ENCODE measurements around the gene UMAD1.

UMAD1 gene

GRCh38 chr7:7739204-7740036 is 98.9 kb downstream of the UMAD1 start:
- TF ChIP-seq YY1 (IDR thresholded peaks at IDR 0.05; ENCODE audit: low read depth) (no peak), REST (IDR thresholded peaks at IDR 0.05; ENCODE audit: low read depth) (no peak)

DNA sequence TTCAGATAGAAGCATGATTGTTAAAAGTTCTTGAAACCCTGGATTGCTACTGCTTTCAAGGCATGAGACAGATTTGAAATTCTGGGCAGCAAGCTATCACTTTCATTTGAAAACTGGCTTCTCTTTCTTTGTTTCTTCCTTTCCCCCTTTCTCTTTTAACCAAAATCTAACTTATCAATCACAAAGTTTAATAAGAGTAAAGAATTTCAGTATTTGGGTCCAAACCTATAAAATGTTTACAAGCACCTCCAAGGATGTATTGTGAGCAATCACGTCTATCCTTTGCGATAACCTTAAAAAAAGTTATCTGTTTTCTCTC is 99.4 kb downstream of the UMAD1 start:
- TF ChIP-seq EGR1 (IDR thresholded peaks at IDR 0.05): no peak
- TF ChIP-seq CEBPB (IDR thresholded peaks at IDR 0.05): no peak
- no peak for TF ChIP-seq FOXM1 (IDR thresholded peaks at IDR 0.05; ENCODE audit: borderline replicate concordance, low read depth)
- TF ChIP-seq USF1 (IDR thresholded peaks at IDR 0.05): no peak
- TF ChIP-seq, protein P1, sequence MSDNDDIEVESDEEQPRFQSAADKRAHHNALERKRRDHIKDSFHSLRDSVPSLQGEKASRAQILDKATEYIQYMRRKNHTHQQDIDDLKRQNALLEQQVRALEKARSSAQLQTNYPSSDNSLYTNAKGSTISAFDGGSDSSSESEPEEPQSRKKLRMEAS (IDR thresholded peaks at IDR 0.05): no peak
- no peak for TF ChIP-seq REST (IDR thresholded peaks at IDR 0.05; ENCODE audit: low read depth)
- no peak for TF ChIP-seq YY1 (IDR thresholded peaks at IDR 0.05; ENCODE audit: low read depth)
- no peak for TF ChIP-seq EP300 (IDR thresholded peaks at IDR 0.05; ENCODE audit: borderline replicate concordance)

- no peak for TF ChIP-seq RAD21 (IDR thresholded peaks at IDR 0.05; ENCODE audit: low read depth)
- TF ChIP-seq YY1 (IDR thresholded peaks at IDR 0.05; ENCODE audit: low read depth): no peak
- no peak for TF ChIP-seq TAF1 (IDR thresholded peaks at IDR 0.05; ENCODE audit: low read depth)
- TF ChIP-seq, protein P1 (IDR thresholded peaks at IDR 0.05): no peak
These were observed 101.7 kb downstream of the UMAD1 start for GRCh38 chr7:7742223-7742622.

DNA sequence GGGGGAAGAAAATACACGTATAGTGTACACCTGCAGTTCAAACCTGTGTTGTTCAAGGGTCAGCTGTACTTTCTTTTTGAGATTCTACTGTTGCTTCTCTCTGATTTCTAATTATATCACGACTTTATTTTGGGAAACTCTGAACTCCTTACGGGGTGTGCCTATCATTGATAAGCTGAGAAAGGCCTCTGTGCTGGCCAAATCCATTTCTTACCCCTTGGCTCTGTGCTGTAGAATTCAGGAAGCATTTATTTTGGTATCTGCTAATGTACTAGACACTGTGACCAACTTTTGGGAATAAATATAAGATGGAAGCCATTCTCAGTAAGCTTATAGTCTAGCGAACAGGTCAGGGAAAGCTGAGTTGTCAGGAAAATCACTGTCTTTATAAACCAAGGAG is 104.7 kb downstream of the UMAD1 start:
- TF ChIP-seq RAD21 (IDR thresholded peaks at IDR 0.05; ENCODE audit: low read depth) (no peak), FOXM1 (IDR thresholded peaks at IDR 0.05; ENCODE audit: borderline replicate concordance, low read depth) (no peak), TEAD4 (IDR thresholded peaks at IDR 0.05) (no peak), USF1 (IDR thresholded peaks at IDR 0.05) (no peak), CEBPB (IDR thresholded peaks at IDR 0.05) (no peak), TAF1 (IDR thresholded peaks at IDR 0.05; ENCODE audit: low read depth) (no peak)

DNA sequence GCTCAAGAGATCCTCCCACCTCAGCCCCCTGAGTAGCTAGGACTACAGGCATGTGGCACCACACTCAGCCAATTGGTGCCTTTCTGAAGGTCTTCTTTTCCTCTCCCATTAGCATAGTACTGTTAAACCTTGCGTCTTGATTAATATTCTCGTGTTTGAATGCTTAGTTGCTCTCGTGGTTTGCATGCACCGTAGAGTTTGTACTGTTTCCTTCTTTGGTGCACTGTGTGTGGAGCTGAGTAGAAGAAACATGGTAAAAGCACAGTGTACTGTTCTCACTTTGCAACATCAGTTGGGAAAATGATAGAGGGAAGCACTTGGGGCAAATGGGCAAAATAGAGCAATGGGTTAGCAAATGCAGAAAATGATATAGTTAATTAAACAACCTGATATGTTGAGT is 105.4 kb downstream of the UMAD1 start:
- TF ChIP-seq CREB1 (IDR thresholded peaks at IDR 0.05; ENCODE audit: low read depth) (no peak), TAF1 (IDR thresholded peaks at IDR 0.05; ENCODE audit: low read depth) (no peak), REST (IDR thresholded peaks at IDR 0.05; ENCODE audit: low read depth) (no peak), USF1 (IDR thresholded peaks at IDR 0.05) (no peak), TEAD4 (IDR thresholded peaks at IDR 0.05) (no peak), EP300 (IDR thresholded peaks at IDR 0.05; ENCODE audit: borderline replicate concordance) (no peak), YY1 (IDR thresholded peaks at IDR 0.05; ENCODE audit: low read depth) (no peak), TCF12 (IDR thresholded peaks at IDR 0.05; ENCODE audit: low read depth) (no peak), NFIC (IDR thresholded peaks at IDR 0.05) (no peak), FOXM1 (IDR thresholded peaks at IDR 0.05; ENCODE audit: borderline replicate concordance, low read depth) (no peak), CEBPB (IDR thresholded peaks at IDR 0.05) (no peak)
- TF ChIP-seq, protein P1 (IDR thresholded peaks at IDR 0.05): no peak

Data from Ishikawa (cell line).